SK-N-SH treated with all-trans-retinoic acid at 6 μM for 48 hours (cell line): ENCODE data around the gene TMUB1.

ENCODE experiments used
- ARNTL ChIP-seq: fragments of 450-650 bp; formaldehyde crosslinking; IDR thresholded peaks from 2 replicates; pipeline ENCODE4 v1.5.0; 2020; ENCODE audit warnings: low read depth, mild to moderate bottlenecking, moderate library complexity, borderline replicate concordance
- BACH2 ChIP-seq: fragments of 250-450 bp; sonication (Bioruptor Pico); IDR thresholded peaks from 2 replicates; pipeline ENCODE4 v1.9.0; 2021; ENCODE audit warnings: mild to moderate bottlenecking, borderline replicate concordance
- CSRNP3 ChIP-seq: fragments of 250-450 bp; sonication (Bioruptor Pico); IDR thresholded peaks from 2 replicates; pipeline ENCODE4 v1.5.1; 2021; ENCODE audit warnings: mild to moderate bottlenecking, moderate library complexity
- RARB ChIP-seq: fragments of 250-450 bp; sonication (Bioruptor Pico); IDR thresholded peaks from 2 replicates; pipeline ENCODE4 v1.8.0; 2021; ENCODE audit warnings: mild to moderate bottlenecking, moderate library complexity
- TOX ChIP-seq: fragments of 250-450 bp; sonication (Bioruptor Pico); IDR thresholded peaks from 2 replicates; pipeline ENCODE4 v1.8.0; 2021; ENCODE audit warnings: mild to moderate bottlenecking, moderate library complexity, borderline replicate concordance
- ZC3H10 ChIP-seq: fragments of 250-450 bp; sonication (Bioruptor Pico); IDR thresholded peaks from 2 replicates; pipeline ENCODE4 v1.5.1; 2021; ENCODE audit warnings: mild to moderate bottlenecking, moderate library complexity
- ZFP3 ChIP-seq: fragments of 250-450 bp; sonication (Bioruptor Pico); IDR thresholded peaks from 2 replicates; pipeline ENCODE4 v1.5.0; 2020; ENCODE audit warnings: mild to moderate bottlenecking, moderate library complexity
- ZNF565 ChIP-seq: fragments of 450-650 bp; formaldehyde crosslinking; conservative IDR thresholded peaks from 2 replicates; pipeline ENCODE4 v1.5.0; 2020; ENCODE audit warnings: low read depth, mild to moderate bottlenecking, moderate library complexity
- ZNF70 ChIP-seq: fragments of 450-650 bp; formaldehyde crosslinking; IDR thresholded peaks from 2 replicates; pipeline ENCODE4 v1.5.0; 2020; ENCODE audit warnings: mild to moderate bottlenecking, moderate library complexity
- ZNF8 ChIP-seq: fragments of 450-650 bp; formaldehyde crosslinking; IDR thresholded peaks from 2 replicates; pipeline ENCODE4 v1.5.0; 2020; ENCODE audit warnings: mild to moderate bottlenecking, moderate library complexity
- TF ChIP-seq, protein P1 (sequence below): fragments of 250-450 bp; sonication (Bioruptor Pico); IDR thresholded peaks from 2 replicates; pipeline ENCODE4 v1.5.1; 2020; ENCODE audit warnings: low read depth, mild to moderate bottlenecking, moderate library complexity
- TF ChIP-seq, protein P2 (sequence below): fragments of 250-450 bp; sonication (Bioruptor Pico); IDR thresholded peaks from 2 replicates; pipeline ENCODE4 v1.8.0; 2020; ENCODE audit warnings: mild to moderate bottlenecking, moderate library complexity, borderline replicate concordance

GRCh38 chr7:151128716-151129115 is 45.4 kb upstream of the TMUB1 start:
- TF ChIP-seq ZNF8 (CRISPR knock-in tag) (no peak), ARNTL (CRISPR knock-in tag) (no peak), ZFP3 (no peak), ZNF70 (CRISPR knock-in tag) (no peak), ZNF565 (CRISPR knock-in tag) (no peak), BACH2 (CRISPR knock-in tag) (no peak), TOX (CRISPR knock-in tag) (no peak), ZC3H10 (CRISPR knock-in tag) (no peak), CSRNP3 (CRISPR knock-in tag) (no peak), RARB (CRISPR knock-in tag) (no peak)
- TF ChIP-seq, protein P1, sequence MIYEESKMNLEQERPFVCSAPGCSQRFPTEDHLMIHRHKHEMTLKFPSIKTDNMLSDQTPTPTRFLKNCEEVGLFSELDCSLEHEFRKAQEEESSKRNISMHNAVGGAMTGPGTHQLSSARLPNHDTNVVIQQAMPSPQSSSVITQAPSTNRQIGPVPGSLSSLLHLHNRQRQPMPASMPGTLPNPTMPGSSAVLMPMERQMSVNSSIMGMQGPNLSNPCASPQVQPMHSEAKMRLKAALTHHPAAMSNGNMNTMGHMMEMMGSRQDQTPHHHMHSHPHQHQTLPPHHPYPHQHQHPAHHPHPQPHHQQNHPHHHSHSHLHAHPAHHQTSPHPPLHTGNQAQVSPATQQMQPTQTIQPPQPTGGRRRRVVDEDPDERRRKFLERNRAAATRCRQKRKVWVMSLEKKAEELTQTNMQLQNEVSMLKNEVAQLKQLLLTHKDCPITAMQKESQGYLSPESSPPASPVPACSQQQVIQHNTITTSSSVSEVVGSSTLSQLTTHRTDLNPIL (CRISPR knock-in tag), result no peak
- TF ChIP-seq, protein P2, sequence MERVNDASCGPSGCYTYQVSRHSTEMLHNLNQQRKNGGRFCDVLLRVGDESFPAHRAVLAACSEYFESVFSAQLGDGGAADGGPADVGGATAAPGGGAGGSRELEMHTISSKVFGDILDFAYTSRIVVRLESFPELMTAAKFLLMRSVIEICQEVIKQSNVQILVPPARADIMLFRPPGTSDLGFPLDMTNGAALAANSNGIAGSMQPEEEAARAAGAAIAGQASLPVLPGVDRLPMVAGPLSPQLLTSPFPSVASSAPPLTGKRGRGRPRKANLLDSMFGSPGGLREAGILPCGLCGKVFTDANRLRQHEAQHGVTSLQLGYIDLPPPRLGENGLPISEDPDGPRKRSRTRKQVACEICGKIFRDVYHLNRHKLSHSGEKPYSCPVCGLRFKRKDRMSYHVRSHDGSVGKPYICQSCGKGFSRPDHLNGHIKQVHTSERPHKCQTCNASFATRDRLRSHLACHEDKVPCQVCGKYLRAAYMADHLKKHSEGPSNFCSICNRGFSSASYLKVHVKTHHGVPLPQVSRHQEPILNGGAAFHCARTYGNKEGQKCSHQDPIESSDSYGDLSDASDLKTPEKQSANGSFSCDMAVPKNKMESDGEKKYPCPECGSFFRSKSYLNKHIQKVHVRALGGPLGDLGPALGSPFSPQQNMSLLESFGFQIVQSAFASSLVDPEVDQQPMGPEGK (CRISPR knock-in tag), result no peak
